Memory B cell (primary cell): Measurements from ENCODE around the gene EFS.
"Not testable (repeated sequence)": the region's sequence is repeated elsewhere in the genome, so short reads cannot be mapped to it uniquely, and the experiment has no call there.

Source experiments
- ATAC-seq: fragments of 150-1000 bp; cut with Tn5 transposase; 2 replicates; pipeline ENCODE4 v1.10.0; 2021; ENCODE audit warnings: low read depth, mild to moderate bottlenecking, moderate library complexity
- DNase-seq, 2 donors: peaks; one replicate each; pipeline ENCODE4 v3.0.0; 2022; ENCODE audit warnings: low spot score in 2 of 2
- H3K27ac Mint-ChIP-seq: one replicate; pipeline ENCODE4 v1.8.0; 2022; ENCODE audit warnings: mild to moderate bottlenecking, moderate library complexity, mixed read lengths
- H3K27me3 Mint-ChIP-seq: one replicate; pipeline ENCODE4 v1.8.0; 2022; ENCODE audit warnings: mixed read lengths
- H3K36me3 Mint-ChIP-seq: one replicate; pipeline ENCODE4 v1.8.0; 2022; ENCODE audit warnings: mild to moderate bottlenecking, mixed read lengths
- H3K4me1 Mint-ChIP-seq: one replicate; pipeline ENCODE4 v1.8.0; 2022; ENCODE audit warnings: mixed read lengths
- H3K4me3 Mint-ChIP-seq: one replicate; pipeline ENCODE4 v1.8.0; 2022; ENCODE audit warnings: mild to moderate bottlenecking, moderate library complexity, mixed read lengths
- H3K9me3 Mint-ChIP-seq: one replicate; pipeline ENCODE4 v1.8.0; 2022; ENCODE audit warnings: mixed read lengths

The EFS gene

DNA sequence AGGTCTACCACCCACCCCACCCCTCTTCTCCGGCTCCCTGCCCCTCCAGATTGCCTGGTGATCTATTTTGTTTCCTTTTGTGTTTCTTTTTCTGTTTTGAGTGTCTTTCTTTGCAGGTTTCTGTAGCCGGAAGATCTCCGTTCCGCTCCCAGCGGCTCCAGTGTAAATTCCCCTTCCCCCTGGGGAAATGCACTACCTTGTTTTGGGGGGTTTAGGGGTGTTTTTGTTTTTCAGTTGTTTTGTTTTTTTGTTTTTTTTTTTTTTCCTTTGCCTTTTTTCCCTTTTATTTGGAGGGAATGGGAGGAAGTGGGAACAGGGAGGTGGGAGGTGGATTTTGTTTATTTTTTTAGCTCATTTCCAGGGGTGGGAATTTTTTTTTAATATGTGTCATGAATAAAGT lies 39.2 kb downstream of the EFS start:
- not testable (repeated sequence) for DNase-seq, H3K4me3 Mint-ChIP-seq, H3K27me3 Mint-ChIP-seq, H3K27ac Mint-ChIP-seq, H3K9me3 Mint-ChIP-seq, ATAC-seq
- Mint-ChIP-seq H3K4me1 (peaks cover 18% of the 10 kb centered on the region), H3K36me3 (peaks cover 21% of the 10 kb centered on the region)

DNA sequence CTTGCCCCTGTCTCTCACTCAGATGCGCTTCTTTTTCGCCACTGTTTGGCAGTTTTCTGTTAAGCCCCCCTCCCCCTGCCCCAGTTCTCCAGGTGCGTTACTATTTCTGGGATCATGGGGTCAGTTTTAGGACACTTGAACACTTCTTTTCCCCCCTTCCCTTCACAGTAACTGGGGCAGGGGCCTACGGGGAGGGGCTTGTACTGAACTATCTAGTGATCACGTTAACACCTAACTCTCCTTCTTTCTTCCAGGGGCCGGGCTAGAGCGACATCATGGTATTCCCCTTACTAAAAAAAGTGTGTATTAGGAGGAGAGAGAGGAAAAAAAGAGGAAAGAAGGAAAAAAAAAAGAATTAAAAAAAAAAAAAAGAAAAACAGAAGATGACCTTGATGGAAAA lies 40.0 kb downstream of the EFS start:
- DNase-seq: no peak
- ATAC-seq: no peak
- Mint-ChIP-seq H3K4me3 (no peak overlapping the region), H3K9me3 (no peaks in the 10 kb centered on the region), H3K27me3 (no peaks in the 10 kb centered on the region), H3K4me1 (peaks cover 26% of the 10 kb centered on the region), H3K36me3 (peaks cover 21% of the 10 kb centered on the region), H3K27ac (no peak overlapping the region)

DNA sequence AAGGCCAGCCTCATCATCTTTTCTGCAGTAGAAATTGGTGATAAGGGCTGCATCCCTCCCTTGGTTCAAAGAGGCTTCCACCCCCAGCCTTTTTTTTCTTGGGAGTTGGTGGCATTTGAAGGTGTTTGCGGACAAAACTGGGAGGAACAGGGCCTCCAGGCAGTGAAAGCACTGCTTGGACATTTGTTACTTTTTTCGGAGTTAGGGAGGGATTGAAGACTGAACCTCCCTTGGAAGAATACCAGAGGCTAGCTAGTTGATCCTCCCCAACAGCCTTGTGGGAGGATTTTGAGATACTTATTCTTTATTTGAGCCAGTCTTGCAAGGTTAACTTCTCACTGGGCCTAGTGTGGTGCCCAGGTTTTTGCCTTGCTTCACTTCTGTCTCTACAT lies 40.5 kb downstream of the EFS start:
- Mint-ChIP-seq H3K9me3 (no peaks in the 10 kb centered on the region), H3K4me1 (peaks cover 30% of the 10 kb centered on the region), H3K27ac (no peak overlapping the region), H3K4me3 (no peak overlapping the region), H3K27me3 (no peaks in the 10 kb centered on the region), H3K36me3 (peaks cover 22% of the 10 kb centered on the region)
- no peak for DNase-seq
- no peak for ATAC-seq

DNA sequence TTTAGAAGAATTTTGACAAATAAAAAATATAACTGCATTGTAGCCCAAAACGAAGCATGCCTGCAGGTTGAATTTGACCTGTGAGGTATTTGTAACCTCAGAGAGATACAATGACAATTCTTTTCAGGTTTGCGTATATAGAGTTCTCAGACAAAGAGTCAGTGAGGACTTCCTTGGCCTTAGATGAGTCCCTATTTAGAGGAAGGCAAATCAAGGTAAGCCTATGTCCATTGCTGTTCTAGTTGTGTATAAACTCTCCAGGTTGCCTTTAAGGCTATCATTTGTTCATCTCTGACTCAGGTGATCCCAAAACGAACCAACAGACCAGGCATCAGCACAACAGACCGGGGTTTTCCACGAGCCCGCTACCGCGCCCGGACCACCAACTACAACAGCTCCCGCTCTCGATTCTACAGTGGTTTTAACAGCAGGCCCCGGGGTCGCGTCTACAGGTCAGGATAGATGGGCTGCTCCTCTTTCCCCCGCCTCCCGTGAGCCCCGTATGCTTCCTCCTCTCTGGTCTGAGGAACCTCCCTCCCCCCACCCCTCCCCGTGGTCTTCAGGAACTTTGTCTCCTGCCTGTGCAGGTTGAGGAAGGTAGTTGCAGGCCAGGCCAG lies 41.0 kb downstream of the EFS start:
- DNase-seq (no peak), ATAC-seq (no peak)
- Mint-ChIP-seq H3K4me1 (peaks cover 30% of the 10 kb centered on the region), H3K9me3 (no peaks in the 10 kb centered on the region), H3K4me3 (no peak overlapping the region), H3K27me3 (no peaks in the 10 kb centered on the region), H3K27ac (no peak overlapping the region), H3K36me3 (peaks cover 22% of the 10 kb centered on the region)

DNA sequence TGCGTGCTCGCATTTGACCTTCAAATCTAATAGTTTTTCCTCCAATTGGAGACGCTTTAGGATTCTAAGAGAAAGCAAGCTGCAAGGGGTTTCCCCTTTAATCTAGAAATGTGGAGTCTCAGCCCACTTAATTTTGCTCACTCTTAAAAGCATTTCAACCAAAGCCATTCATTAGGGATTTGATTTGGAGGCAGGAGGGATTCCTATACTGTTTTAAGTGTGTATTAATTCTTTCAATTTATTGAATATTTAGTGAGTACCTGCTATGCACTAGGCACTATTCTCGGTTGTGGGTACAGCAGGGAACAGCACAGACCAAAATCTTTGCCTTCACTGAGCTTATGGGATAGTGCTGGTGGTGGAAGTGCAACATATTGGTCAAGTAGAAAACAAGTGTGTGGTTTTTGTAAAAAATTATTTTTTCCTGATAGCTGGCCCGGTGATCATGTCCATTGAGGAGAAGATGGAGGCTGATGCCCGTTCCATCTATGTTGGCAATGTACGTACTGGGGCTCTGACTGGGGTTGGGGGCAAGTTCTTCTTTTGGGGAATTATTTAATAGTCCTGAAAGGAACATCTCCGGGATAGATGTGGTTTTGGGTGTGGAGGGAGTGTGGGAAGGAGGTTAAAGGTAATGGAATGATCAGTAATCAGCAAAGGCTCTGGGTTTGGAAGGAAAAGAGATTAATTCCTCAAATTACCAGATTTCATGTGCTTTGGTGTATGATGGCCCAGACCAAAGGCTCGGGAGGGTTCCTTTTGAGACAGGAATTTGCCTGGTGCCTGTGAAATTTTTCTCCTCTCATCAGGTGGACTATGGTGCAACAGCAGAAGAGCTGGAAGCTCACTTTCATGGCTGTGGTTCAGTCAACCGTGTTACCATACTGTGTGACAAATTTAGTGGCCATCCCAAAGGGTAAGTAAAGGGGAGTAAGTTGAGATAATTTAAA lies 42.1 kb downstream of the EFS start:
- peak overlapping the region; percentile 98 for H3K27ac Mint-ChIP-seq
- peak overlapping the region; percentile 87 for H3K4me3 Mint-ChIP-seq
- ATAC-seq (no peak), DNase-seq (no peak)
- peaks cover 27% of the 10 kb centered on the region for H3K4me1 Mint-ChIP-seq
- H3K36me3 Mint-ChIP-seq: peaks cover 22% of the 10 kb centered on the region
- H3K27me3 Mint-ChIP-seq: no peaks in the 10 kb centered on the region
- no peaks in the 10 kb centered on the region for H3K9me3 Mint-ChIP-seq

DNA sequence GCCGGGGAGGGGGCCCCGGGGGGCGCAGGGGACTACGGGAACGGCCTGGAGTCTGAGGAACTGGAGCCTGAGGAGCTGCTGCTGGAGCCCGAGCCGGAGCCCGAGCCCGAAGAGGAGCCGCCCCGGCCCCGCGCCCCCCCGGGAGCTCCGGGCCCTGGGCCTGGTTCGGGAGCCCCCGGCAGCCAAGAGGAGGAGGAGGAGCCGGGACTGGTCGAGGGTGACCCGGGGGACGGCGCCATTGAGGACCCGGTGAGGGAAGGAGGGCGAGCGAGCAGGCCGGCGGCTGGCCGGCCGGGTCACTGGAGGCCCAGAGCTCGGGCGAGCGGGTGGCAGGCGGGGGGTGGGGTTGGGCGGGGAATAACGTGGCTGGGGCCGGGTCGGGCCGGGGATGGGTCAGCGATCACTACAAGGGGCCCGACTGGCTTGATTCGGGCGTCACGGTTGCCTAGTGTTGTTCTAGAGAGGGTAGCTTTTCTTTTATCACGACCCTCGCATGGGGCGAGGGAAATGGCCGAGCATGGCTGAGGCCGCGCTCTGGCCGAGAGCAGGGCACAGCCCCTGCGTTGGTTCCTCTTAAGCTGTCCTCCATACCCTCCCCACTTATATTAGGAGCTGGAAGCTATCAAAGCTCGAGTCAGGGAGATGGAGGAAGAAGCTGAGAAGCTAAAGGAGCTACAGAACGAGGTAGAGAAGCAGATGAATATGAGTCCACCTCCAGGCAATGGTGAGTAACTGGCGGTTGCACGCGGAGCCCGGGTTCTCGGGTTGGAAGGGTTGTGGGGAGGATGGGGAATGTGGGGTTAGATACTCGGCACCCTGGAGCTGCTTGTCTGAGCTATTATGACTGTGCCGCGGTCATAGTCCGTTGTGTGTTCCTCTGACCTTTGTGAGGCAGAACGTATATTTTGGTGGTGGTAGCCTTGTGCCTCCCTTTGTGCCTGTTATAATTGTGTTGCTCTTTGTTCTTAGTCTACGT lies 43.1 kb downstream of the EFS start:
- H3K27me3 Mint-ChIP-seq: no peaks in the 10 kb centered on the region
- peaks cover 26% of the 10 kb centered on the region for H3K4me1 Mint-ChIP-seq
- peaks cover 22% of the 10 kb centered on the region for H3K36me3 Mint-ChIP-seq
- DNase-seq (no peak), ATAC-seq (peak; percentile 0)
- H3K4me3 Mint-ChIP-seq: peak overlapping the region; percentile 87
- H3K9me3 Mint-ChIP-seq: no peaks in the 10 kb centered on the region
- peak overlapping the region; percentile 98 for H3K27ac Mint-ChIP-seq

DNA sequence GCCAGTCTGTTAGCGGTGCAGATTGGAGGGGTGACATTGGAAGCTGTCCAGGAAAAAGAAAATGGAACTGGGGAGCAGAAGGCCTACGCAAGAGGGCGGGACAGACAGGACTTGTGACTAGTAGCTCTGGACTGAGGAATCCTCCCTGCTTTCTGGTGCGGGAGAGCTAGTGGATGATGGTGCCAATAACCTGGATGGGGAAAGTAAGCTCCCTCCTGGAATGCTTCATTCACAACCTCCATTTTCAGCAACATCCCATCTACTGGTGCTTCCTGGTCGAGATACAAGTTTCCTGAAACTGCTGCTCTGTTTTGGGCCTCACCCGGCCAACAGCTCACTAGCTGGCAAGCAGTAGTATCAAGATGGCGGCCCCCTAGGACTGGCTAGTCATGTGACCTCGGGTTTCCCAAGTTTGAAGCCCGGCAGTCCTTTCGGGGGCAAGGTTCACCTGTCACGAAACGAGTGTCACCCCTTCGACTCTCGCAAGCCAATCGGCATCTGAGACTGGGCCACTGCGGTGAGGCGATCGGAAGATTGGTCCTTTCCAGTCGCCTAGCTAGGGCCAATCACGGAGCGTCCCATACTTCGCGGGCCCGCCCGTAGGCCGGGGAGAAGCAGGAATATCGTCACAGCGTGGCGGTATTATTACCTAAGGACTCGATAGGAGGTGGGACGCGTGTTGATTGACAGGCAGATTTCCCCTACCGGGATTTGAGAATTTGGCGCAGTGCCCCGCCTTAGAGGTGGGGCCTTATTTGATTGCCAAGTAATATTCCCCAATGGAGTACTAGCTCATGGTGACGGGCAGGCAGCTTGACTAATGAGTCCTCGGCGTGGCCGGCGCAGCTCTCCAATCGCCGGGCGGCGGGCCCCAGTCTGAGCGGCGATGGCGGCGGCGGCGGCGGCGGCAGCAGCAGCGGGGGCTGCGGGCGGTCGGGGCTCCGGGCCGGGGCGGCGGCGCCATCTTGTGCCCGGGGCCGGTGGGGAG lies 44.1 kb downstream of the EFS start, which contains the start of gene PABPN1:
Gene PABPN1 (plus strand): TSS at position 874 of the 988 bp plus-strand sequence. CDS start 13 bp downstream, at position 887.
- H3K4me3 Mint-ChIP-seq: peak within 1 kb of the TSS; percentile 90
- no peaks in the 10 kb centered on the region for H3K27me3 Mint-ChIP-seq
- ATAC-seq (peak; percentile 80), DNase-seq (peak; percentile 86 to 95)
- no peaks in the 10 kb centered on the region for H3K9me3 Mint-ChIP-seq
- peak within 1 kb of the TSS; percentile 98 for H3K27ac Mint-ChIP-seq
- H3K36me3 Mint-ChIP-seq: peaks cover 18% of the 10 kb centered on the region
- peaks cover 26% of the 10 kb centered on the region for H3K4me1 Mint-ChIP-seq

DNA sequence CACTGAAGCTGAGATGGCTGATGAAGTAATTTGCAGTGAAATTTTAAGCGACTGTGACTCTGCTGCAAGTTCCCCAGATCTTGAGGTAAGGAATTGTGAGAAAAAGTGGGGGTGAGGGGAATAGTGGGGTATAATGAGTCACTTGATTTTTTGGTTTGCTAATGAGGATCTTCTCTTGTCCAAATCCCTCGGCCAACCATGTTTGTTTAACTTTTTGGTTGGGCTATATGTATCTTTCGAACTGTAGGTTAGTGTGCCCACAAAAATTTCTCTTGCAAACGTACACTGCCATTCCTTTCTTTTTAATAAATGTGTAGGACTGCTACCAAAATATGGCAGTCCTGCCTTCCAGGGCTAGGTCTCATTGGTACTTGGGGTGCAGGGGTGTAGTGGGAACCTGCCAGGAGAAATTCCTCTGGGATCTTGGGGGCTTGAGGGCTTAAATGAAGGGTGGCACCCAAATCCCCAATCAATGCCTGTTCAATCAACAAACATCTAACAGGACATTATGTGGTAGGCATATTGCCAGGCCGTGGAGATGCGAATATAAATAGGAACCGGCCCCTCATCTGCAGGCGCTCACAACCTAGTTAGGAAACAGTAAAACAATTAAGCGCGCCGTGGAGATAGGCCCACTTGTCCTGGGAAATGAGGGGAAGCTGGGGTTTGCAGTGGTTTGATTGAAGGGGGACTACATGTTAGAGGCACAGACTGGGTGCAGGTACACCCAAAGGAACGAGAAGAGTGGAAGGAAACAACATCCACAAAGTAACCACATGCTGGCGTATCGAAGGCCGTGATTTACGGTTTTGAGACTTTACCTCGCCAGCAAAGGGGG lies 45.0 kb downstream of the EFS start:
- H3K4me3 Mint-ChIP-seq: peak overlapping the region; percentile 90
- peak in 1 of 2 donors; percentile 22 for DNase-seq
- peaks cover 12% of the 10 kb centered on the region for H3K36me3 Mint-ChIP-seq
- peaks cover 26% of the 10 kb centered on the region for H3K4me1 Mint-ChIP-seq
- H3K27ac Mint-ChIP-seq: peak overlapping the region; percentile 98
- no peak for ATAC-seq
- no peaks in the 10 kb centered on the region for H3K9me3 Mint-ChIP-seq
- no peaks in the 10 kb centered on the region for H3K27me3 Mint-ChIP-seq

DNA sequence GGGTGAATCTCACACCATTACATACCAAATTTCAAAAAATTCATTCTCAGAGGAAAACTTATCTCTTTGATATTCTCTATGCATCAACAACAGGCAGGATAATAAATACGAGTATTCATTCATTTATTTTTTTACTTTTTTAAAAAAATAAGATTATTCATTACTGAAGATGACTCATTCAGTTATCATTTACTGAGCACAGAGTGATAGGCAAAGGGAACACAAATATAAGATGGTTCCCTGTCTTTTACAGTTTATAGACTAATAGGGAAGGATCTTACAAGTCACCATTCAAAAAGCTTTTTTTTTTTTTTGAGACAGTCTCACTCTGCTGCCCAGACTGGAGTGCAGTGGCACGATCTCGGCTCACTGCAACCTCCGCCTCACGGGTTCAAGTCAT lies 48.7 kb downstream of the EFS start:
- Mint-ChIP-seq H3K27me3 (no peaks in the 10 kb centered on the region), H3K9me3 (no peaks in the 10 kb centered on the region), H3K4me1 (peaks cover 12% of the 10 kb centered on the region), H3K4me3 (no peak overlapping the region), H3K27ac (no peak overlapping the region), H3K36me3 (peaks cover 3% of the 10 kb centered on the region)
- ATAC-seq (no peak), DNase-seq (no peak)

DNA sequence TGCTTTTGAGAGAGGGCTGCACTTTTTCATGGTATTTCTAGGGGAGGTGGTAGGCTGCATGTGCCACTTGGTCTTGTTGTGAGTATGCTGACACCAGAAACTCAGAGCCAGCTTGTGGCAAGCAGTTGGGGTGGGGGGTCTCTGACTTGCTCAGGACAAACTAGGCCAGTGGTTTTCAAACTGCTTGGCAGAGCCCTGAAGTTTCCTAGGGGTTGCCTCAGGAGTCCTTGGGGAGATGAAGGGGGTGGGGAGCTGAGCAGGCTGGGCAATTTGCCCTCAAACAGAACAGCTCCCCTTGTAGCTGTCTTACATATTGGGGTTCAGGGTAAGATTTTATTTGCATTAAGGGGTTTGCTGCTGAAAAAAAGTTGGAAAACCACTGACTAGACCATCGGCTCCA lies 54.4 kb downstream of the EFS start:
- H3K36me3 Mint-ChIP-seq: peaks cover 1% of the 10 kb centered on the region
- H3K9me3 Mint-ChIP-seq: no peaks in the 10 kb centered on the region
- no peak overlapping the region for H3K27ac Mint-ChIP-seq
- no peak overlapping the region for H3K4me3 Mint-ChIP-seq
- H3K27me3 Mint-ChIP-seq: no peaks in the 10 kb centered on the region
- H3K4me1 Mint-ChIP-seq: peaks cover 22% of the 10 kb centered on the region
- DNase-seq (no peak), ATAC-seq (no peak)

DNA sequence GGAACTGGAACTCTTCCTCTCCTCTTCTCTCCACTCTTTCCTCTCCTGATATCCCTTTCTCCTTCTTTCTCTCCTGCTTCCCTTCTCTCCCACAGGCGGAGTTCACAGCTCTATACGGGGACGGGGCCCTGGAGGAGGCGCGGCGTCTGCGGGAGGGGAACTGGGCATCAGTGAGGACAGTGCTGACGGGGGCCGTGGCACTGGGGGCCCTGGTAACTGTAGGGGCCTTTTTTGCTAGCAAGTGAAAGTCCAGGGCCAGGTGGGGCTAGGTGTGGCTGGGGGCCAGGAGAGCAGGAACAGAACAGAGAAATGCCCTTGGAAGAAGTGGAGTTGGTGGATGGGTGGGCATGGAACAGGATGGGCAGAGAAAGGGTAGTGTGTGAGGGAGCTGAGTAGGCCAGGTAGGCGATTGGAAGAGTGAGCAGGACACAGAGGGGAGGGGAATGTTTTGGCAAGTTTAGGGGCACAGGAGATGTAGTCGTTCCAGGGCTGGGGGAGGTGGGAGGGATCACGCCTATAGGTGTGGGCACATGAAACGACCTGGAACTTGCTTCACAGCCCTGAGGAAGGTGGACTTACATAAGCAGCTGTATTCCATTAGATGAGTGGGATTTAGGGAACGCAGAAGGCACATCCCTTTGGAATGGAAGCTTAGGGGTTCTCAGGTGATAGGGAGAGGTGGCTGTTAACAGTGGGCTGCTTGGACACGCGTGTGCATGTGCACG lies 56.1 kb downstream of the EFS start:
- no peak for ATAC-seq
- no peaks in the 10 kb centered on the region for H3K27me3 Mint-ChIP-seq
- no peak for DNase-seq

More for the DNA sequence above, 56.1 kb downstream of the EFS start:
- H3K9me3 Mint-ChIP-seq: no peaks in the 10 kb centered on the region
- peaks cover 22% of the 10 kb centered on the region for H3K4me1 Mint-ChIP-seq
- H3K36me3 Mint-ChIP-seq: peaks cover 1% of the 10 kb centered on the region
- no peak overlapping the region for H3K27ac Mint-ChIP-seq
- no peak overlapping the region for H3K4me3 Mint-ChIP-seq
